22Rv1 (cell line): Measurements from ENCODE around the gene TMEM217.

Experiments used
- ZFX ChIP-seq: fragments of 450-650 bp; IDR thresholded peaks from 2 replicates; pipeline ENCODE4 v1.6.1; 2017; ENCODE audit warnings: antibody characterized with exemption, borderline replicate concordance
- TF ChIP-seq, protein P1 (sequence below): fragments of 450-650 bp; IDR thresholded peaks from 2 replicates; pipeline ENCODE4 v1.5.1; 2017; ENCODE audit warnings: mild to moderate bottlenecking

DNA sequence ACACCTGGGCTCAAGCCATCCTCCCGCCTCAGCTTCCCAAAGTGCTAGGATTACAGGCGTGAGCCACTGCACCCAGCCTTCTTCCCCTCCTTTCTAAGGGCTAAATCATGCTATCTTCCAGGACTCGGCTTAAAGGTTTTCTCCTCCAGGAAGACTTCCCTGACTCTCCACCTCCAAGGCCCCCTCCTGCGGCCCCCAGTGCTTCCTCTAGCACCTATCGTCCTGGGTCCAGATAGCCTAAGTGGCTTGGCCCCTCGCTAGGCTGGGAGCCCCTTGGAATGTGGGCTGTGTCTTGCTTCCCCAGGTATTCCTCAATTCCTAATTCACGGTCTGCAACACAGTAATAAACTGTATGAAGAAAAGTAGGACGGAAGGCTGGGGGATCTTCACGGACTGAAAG lies 51.3 kb downstream of the TMEM217 start:
- TF ChIP-seq, protein P1, sequence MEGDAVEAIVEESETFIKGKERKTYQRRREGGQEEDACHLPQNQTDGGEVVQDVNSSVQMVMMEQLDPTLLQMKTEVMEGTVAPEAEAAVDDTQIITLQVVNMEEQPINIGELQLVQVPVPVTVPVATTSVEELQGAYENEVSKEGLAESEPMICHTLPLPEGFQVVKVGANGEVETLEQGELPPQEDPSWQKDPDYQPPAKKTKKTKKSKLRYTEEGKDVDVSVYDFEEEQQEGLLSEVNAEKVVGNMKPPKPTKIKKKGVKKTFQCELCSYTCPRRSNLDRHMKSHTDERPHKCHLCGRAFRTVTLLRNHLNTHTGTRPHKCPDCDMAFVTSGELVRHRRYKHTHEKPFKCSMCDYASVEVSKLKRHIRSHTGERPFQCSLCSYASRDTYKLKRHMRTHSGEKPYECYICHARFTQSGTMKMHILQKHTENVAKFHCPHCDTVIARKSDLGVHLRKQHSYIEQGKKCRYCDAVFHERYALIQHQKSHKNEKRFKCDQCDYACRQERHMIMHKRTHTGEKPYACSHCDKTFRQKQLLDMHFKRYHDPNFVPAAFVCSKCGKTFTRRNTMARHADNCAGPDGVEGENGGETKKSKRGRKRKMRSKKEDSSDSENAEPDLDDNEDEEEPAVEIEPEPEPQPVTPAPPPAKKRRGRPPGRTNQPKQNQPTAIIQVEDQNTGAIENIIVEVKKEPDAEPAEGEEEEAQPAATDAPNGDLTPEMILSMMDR, result no peak
- TF ChIP-seq ZFX, result no peak
